Thyroid gland (tissue), 4 donors: ENCODE measurements around the gene TOR4A. TPM values are rescaled to one million over a fixed set of nuclear protein-coding genes. Genes with fewer than 3 reads are reported as not detected.

Experiments used
- DNase-seq, 2 donors: peaks; one replicate each; pipeline ENCODE4 v3.0.0-alpha.2; 2019
- H3K27ac ChIP-seq, 3 donors: fragments of 200-600 bp; sonication (generic); 1 replicate in 2 of 3; 2 replicates in 1 of 3; pipeline ENCODE4 v1.5.1; 2016 to 2019; ENCODE audit warnings: mild to moderate bottlenecking in 1 of 3, moderate library complexity in 1 of 3
- H3K27me3 ChIP-seq: fragments of 200-600 bp; sonication (generic); one replicate; pipeline ENCODE4 v1.5.1; 2019
- H3K36me3 ChIP-seq, 2 donors: fragments of 200-600 bp; sonication (generic); one replicate each; pipeline ENCODE4 v1.5.1; 2016 to 2019
- H3K4me1 ChIP-seq, 2 donors: fragments of 200-600 bp; sonication (generic); one replicate each; pipeline ENCODE4 v1.5.1; 2017 to 2019
- H3K4me3 ChIP-seq, 3 donors: fragments of 200-600 bp; sonication (generic); replicated peaks in 1 of 3; 1 replicate in 2 of 3; 2 replicates in 1 of 3; pipeline ENCODE4 v1.5.1; 2016; ENCODE audit warnings: mild to moderate bottlenecking in 1 of 3
- H3K9me3 ChIP-seq: fragments of 200-600 bp; sonication (generic); one replicate; pipeline ENCODE4 v1.5.1; 2017
- CTCF ChIP-seq, 6 experiments: fragments of 200-600 bp in 3 of 6; fragments of 450-650 bp in 3 of 6; sonication (generic) in 3 of 6; IDR thresholded peaks; one replicate each; pipeline ENCODE4 v1.5.1; 2016 to 2019; ENCODE audit warnings: antibody characterized with exemption in 6 of 6, mild to moderate bottlenecking in 2 of 6, inconsistent platforms in 1 of 6, moderate library complexity in 1 of 6
- POLR2A ChIP-seq, 2 donors: fragments of 450-650 bp; IDR thresholded peaks; one replicate each; pipeline ENCODE4 v1.6.1; 2017; ENCODE audit warnings: antibody characterized with exemption in 2 of 2, mild to moderate bottlenecking in 2 of 2, moderate library complexity in 1 of 2
- WGBS, 2 donors: methylation state at CpG; one replicate each; pipeline ENCODE4 v1.1.5; 2017; 5-methylcytosine and 5-hydroxymethylcytosine counted together
- intact Hi-C: fragments of 100-400 bp; cut with DNase I; formaldehyde crosslinking; loops from one replicate; pipeline ENCODE4 v1.15.1; 2023
- total RNA-seq, 4 donors: library from RNA; depleted of rRNA; stranded (reverse); fragments of >200 nt; gene quantifications; one replicate each; pipeline ENCODE4 v1.2.3, GENCODE V29; 2016

Gene TOR4A
- total RNA-seq, 4 donors from 2014 or later = 10.8 to 14.7 (median 12.0) TPM

GRCh38 chr9:137317021-137317717, 39.6 kb downstream of the TOR4A start:
- peaks cover 7 to 34% of the 10 kb centered on the region in 2 donors for H3K4me1 ChIP-seq
- H3K4me3 ChIP-seq = no peak overlapping the region
- no peak overlapping the region for H3K27ac ChIP-seq
- intact Hi-C loops = no loop called here
- WGBS, 2 donors = 83 to 86% methylated on average over 5 to 6 of the region's 19 CpGs
- no peaks in the 10 kb centered on the region for H3K36me3 ChIP-seq
- no peaks in the 10 kb centered on the region for H3K27me3 ChIP-seq
- TF ChIP-seq POLR2A (IDR thresholded peaks at IDR 0.05) (no peak), CTCF (IDR thresholded peaks at IDR 0.05) (no peak)
- DNase-seq = no peak
- H3K9me3 ChIP-seq = no peaks in the 10 kb centered on the region

- Histone ChIP-seq H3K36me3 (no peaks in the 10 kb centered on the region), H3K4me3 (no peak overlapping the region), H3K27ac (no peak overlapping the region), H3K4me1 (peaks cover 7 to 34% of the 10 kb centered on the region in 2 donors), H3K9me3 (no peaks in the 10 kb centered on the region), H3K27me3 (no peaks in the 10 kb centered on the region)
- 76 to 78% methylated on average over 13 to 19 of the region's 24 CpGs for WGBS, 2 donors
- no peak for DNase-seq
- intact Hi-C loops = no loop called here
- TF ChIP-seq CTCF (IDR thresholded peaks at IDR 0.05) = no peak
- no peak for TF ChIP-seq POLR2A (IDR thresholded peaks at IDR 0.05)
Measured at GRCh38 chr9:137317718-137318511, 40.4 kb downstream of the TOR4A start.

- H3K36me3 ChIP-seq = no peaks in the 10 kb centered on the region
- H3K27ac ChIP-seq = peak overlapping the region in 2 of 3 donors; percentile 29 to 53
- DNase-seq = no peak
- intact Hi-C loops = no loop called here
- no peaks in the 10 kb centered on the region for H3K9me3 ChIP-seq
- peaks cover 7 to 34% of the 10 kb centered on the region in 2 donors for H3K4me1 ChIP-seq
- WGBS, 2 donors = 83 to 85% methylated on average over 15 to 17 of the region's 18 CpGs
- H3K27me3 ChIP-seq = no peaks in the 10 kb centered on the region
- no peak for TF ChIP-seq CTCF (IDR thresholded peaks at IDR 0.05)
- TF ChIP-seq POLR2A (IDR thresholded peaks at IDR 0.05) = no peak
- H3K4me3 ChIP-seq = no peak overlapping the region
Measured at GRCh38 chr9:137318602-137319001, 41.1 kb downstream of the TOR4A start.

- intact Hi-C loops = no loop called here
- 78 to 80% methylated on average over 6 to 14 of the region's 26 CpGs for WGBS, 2 donors
- H3K27ac ChIP-seq = peak overlapping the region in 1 of 3 donors; percentile 29
- no peaks in the 10 kb centered on the region for H3K9me3 ChIP-seq
- peaks cover 7 to 34% of the 10 kb centered on the region in 2 donors for H3K4me1 ChIP-seq
- H3K4me3 ChIP-seq = no peak overlapping the region
- TF ChIP-seq CTCF (IDR thresholded peaks at IDR 0.05) (peak in 1 of 6 experiments; percentile 28), POLR2A (IDR thresholded peaks at IDR 0.05) (no peak)
- no peaks in the 10 kb centered on the region for H3K36me3 ChIP-seq
- peak in 1 of 2 donors; percentile 32 for DNase-seq
- no peaks in the 10 kb centered on the region for H3K27me3 ChIP-seq
Measured at GRCh38 chr9:137319011-137319738, 41.6 kb downstream of the TOR4A start.
